LNCaP clone FGC (cell line): Measurements from ENCODE around the gene MYOZ3.

Experiments used
- DNase-seq: peaks from one replicate; pipeline ENCODE4 v3.0.0-alpha.2; 2011; ENCODE audit warnings: low read depth
- H3K4me3 ChIP-seq: 2 replicates; pipeline ENCODE4 v1.5.1; 2011; ENCODE audit warnings: mild to moderate bottlenecking, low read depth, low read length, control low read depth
- CTCF ChIP-seq: IDR thresholded peaks from 2 replicates; pipeline ENCODE4 v1.5.1; 2012; ENCODE audit warnings: mild to moderate bottlenecking; ENCODE audit not compliant: control insufficient read depth, insufficient read depth; ENCODE audit errors: extremely low read depth

Gene MYOZ3

GRCh38 chr5:150653762-150654556, 7.1 kb upstream of the MYOZ3 start:
- no peak overlapping the region for H3K4me3 ChIP-seq
- DNase-seq: no peak
- no peak for TF ChIP-seq CTCF

- H3K4me3 ChIP-seq: no peak overlapping the region
- no peak for TF ChIP-seq CTCF
- no peak for DNase-seq
Measured at GRCh38 chr5:150655221-150655620, 5.8 kb upstream of the MYOZ3 start.

- TF ChIP-seq CTCF: peak; percentile 81
- H3K4me3 ChIP-seq: peak overlapping the region; percentile 58
- no peak for DNase-seq
Measured at GRCh38 chr5:150656191-150657132, 4.6 kb upstream of the MYOZ3 start.

GRCh38 chr5:150658121-150658520, 2.9 kb upstream of the MYOZ3 start:
- DNase-seq: no peak
- H3K4me3 ChIP-seq: no peak overlapping the region
- TF ChIP-seq CTCF: no peak

GRCh38 chr5:150658699-150659265, 2.3 kb upstream of the MYOZ3 start:
- no peak for TF ChIP-seq CTCF
- no peak for DNase-seq
- no peak overlapping the region for H3K4me3 ChIP-seq

GRCh38 chr5:150659360-150660107, 1.5 kb upstream of the MYOZ3 start:
- no peak overlapping the region for H3K4me3 ChIP-seq
- no peak for TF ChIP-seq CTCF
- DNase-seq: no peak
